Adrenal gland (tissue), 12 donors: ENCODE measurements around the gene TBX4. TPM values are rescaled to one million over a fixed set of nuclear protein-coding genes. Genes with fewer than 3 reads are reported as not detected.
A peak's percentile ranks its signal among the peaks of the same experiment; 100 is the strongest.

Experiments
- DNase-seq, 7 donors: peaks; one replicate each; pipeline ENCODE4 v3.0.0-alpha.2; 2019 to 2020
- H3K27ac ChIP-seq, 5 donors: fragments of 200-600 bp; sonication (generic) in 4 of 5; 1 replicate in 3 of 5; 2 replicates in 2 of 5; pipeline versions ENCODE4 v1.5.1 to v1.8.0; 2016 to 2020; ENCODE audit warnings: mild to moderate bottlenecking in 1 of 5
- H3K27me3 ChIP-seq: fragments of 200-600 bp; 2 replicates; pipeline ENCODE4 v1.8.0; 2021
- H3K36me3 ChIP-seq, 2 donors: fragments of 200-600 bp; replicated peaks in 1 of 2; 1 replicate in 1 of 2; 2 replicates in 1 of 2; pipeline versions ENCODE4 v1.5.1 to v1.8.0; 2018 to 2022
- H3K4me1 ChIP-seq, 2 donors: fragments of 200-600 bp; replicated peaks in 1 of 2; 1 replicate in 1 of 2; 2 replicates in 1 of 2; pipeline versions ENCODE4 v1.5.1 to v1.8.0; 2018 to 2021
- H3K4me3 ChIP-seq, 4 donors: fragments of 200-600 bp; sonication (generic) in 3 of 4; one replicate each; pipeline ENCODE4 v1.5.1; 2016 to 2018
- H3K9me3 ChIP-seq, 3 donors: fragments of 200-600 bp; sonication (generic) in 1 of 3; replicated peaks in 1 of 3; 1 replicate in 2 of 3; 2 replicates in 1 of 3; pipeline versions ENCODE4 v1.5.1 to v1.8.0; 2016 to 2021
- POLR2A ChIP-seq, 2 donors: fragments of 450-650 bp; IDR thresholded peaks; one replicate each; pipeline ENCODE4 v1.6.1; 2017; ENCODE audit warnings: antibody characterized with exemption in 2 of 2, mild to moderate bottlenecking in 2 of 2, moderate library complexity in 1 of 2
- WGBS, 4 donors: extraction: QIAGEN DNeasy Blood & Tissue Kit in 2 of 4; methylation state at CpG; one replicate each; pipeline versions ENCODE4 v1.1.5 to v1.1.7; 2013 to 2017; 5-methylcytosine and 5-hydroxymethylcytosine counted together
- intact Hi-C, 2 donors: fragments of 100-400 bp; cut with DNase I; formaldehyde crosslinking; loops; one replicate each; pipeline versions ENCODE4 v1.14.1 to v1.15.0; 2022 to 2023
- polyA plus RNA-seq, 3 donors: library from polyadenylated mRNA; stranded (reverse); fragments of 200-250 nt in 2 of 3; fragments of 350-450 nt in 1 of 3; fragmentation: Illumina TruSeq in 1 of 3; extraction: RNeasy Lipid Tissue Mini Kit (QIAGEN cat#74804) in 1 of 3; gene quantifications; one replicate each; pipeline ENCODE4 v1.2.3, GENCODE V29; 2013 to 2014
- total RNA-seq, 9 donors: library from RNA; depleted of rRNA in 4 of 9; stranded (reverse); fragments of >200 nt in 4 of 9; fragments of 120-200 nt in 1 of 9; fragmentation: NEBNext Ultra II Directional in 1 of 9; extraction: Animal tissue kit (Norgen Biotek cat#: 25700) in 1 of 9; gene quantifications; one replicate each; pipeline versions ENCODE4 v1.1.0 to v1.2.4, GENCODE V29; 2013 to 2023
- TF ChIP-seq, protein P1 (sequence below), 6 experiments: fragments of 450-650 bp in 4 of 6; fragments of 200-600 bp in 2 of 6; sonication (generic) in 1 of 6; IDR thresholded peaks; 1 replicate in 5 of 6; 2 replicates in 1 of 6; pipeline versions ENCODE4 v1.5.1 to v1.8.0; 2016 to 2021; ENCODE audit warnings: antibody characterized with exemption in 6 of 6, mild to moderate bottlenecking in 2 of 6, moderate library complexity in 1 of 6
- donor health status: healthy with polysubstance abuse.
- donor health status: Bipolar disorder and iron deficiency.
- donor health status: DM: yes; HTN: yes; CAD: no.
- donor health status: DM: no; HTN: no; CAD: no.
- donor health status: DM: no; HTN: no; CAD: no.
- donor health status: DM: yes; HTN: yes; CAD: no.

TBX4 gene
- total and polyA plus RNA-seq, 12 donors = 0.03 to 0.54 (median 0.21) TPM; not detected in 8

DNA sequence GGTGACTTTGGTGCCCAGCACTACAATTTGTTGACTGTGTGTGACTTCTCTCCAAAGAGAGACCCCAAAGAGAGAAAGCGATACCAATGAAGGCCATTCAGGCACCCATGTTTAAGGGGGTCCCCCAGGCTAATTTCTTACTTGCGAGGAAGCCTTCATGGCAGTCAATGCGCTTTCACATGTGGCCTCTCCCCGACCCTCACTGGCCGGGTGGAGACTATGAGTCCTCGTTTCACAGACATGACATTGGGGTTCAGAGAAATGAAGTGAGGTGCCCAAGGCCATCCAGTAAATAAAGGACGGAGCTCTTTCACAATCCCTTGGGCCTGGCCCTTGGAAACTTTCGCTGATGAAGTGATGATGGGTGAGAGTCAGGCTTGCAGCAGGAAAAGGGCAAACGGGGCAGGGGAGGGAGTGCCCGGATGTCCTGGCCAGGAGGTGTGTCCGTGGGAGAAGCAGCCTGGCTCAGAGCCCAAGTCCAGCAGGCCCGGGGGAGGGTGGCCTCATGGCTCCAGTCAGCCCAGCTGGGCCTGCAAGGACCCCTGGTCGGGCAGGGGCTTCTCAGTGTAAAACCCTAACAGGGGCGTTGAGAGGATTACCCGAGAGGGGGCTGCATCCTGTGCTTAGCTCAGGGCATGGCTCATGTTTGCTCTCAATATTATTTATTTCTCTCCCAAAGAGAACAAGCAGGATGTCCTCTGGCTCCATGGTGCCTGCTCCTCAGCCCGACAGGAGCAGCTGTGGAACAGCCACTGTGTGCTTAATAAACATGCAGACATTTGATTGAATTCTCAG lies 37.9 kb upstream of the TBX4 start:
- no peaks in the 10 kb centered on the region for H3K36me3 ChIP-seq

DNA sequence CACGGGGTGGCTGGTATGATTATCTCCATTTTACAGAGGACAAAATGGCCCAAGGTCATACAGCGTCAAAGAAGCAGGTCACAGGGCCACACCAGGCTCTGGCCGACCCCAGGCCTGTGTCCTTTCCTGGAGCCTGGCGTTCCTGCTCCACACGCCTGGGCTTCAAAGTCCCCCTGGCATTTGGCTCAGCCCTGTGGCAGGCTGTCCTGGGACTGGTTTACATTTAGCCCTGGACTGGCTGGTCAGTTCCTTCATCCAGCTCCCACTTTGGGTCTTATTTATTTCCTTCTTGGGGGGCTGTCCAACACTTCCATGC lies 37.3 kb upstream of the TBX4 start:
- no peaks in the 10 kb centered on the region for H3K36me3 ChIP-seq
- H3K27ac ChIP-seq = peak overlapping the region in 1 of 5 donors; percentile 43
- intact Hi-C loops = loop anchor here (5.0 to 10.0 kb wide), 2 partner anchors 140 to 422 kb away; no protein-coding TSS in a partner anchor
- H3K27me3 ChIP-seq = no peaks in the 10 kb centered on the region
- peak in 1 of 7 donors; percentile 1 for DNase-seq
- no peak for TF ChIP-seq POLR2A (IDR thresholded peaks at IDR 0.05)
- TF ChIP-seq, protein P1, sequence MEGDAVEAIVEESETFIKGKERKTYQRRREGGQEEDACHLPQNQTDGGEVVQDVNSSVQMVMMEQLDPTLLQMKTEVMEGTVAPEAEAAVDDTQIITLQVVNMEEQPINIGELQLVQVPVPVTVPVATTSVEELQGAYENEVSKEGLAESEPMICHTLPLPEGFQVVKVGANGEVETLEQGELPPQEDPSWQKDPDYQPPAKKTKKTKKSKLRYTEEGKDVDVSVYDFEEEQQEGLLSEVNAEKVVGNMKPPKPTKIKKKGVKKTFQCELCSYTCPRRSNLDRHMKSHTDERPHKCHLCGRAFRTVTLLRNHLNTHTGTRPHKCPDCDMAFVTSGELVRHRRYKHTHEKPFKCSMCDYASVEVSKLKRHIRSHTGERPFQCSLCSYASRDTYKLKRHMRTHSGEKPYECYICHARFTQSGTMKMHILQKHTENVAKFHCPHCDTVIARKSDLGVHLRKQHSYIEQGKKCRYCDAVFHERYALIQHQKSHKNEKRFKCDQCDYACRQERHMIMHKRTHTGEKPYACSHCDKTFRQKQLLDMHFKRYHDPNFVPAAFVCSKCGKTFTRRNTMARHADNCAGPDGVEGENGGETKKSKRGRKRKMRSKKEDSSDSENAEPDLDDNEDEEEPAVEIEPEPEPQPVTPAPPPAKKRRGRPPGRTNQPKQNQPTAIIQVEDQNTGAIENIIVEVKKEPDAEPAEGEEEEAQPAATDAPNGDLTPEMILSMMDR (IDR thresholded peaks at IDR 0.05) = no peak
- no peak overlapping the region for H3K4me3 ChIP-seq
- H3K9me3 ChIP-seq = no peaks in the 10 kb centered on the region
- peaks cover 0 to 38% of the 10 kb centered on the region in 2 donors for H3K4me1 ChIP-seq
- WGBS, 4 donors = 63 to 78% (median 68%) methylated on average over 4 to 5 of the region's 5 CpGs

More for the DNA sequence above, 37.9 kb upstream of the TBX4 start:
- Histone ChIP-seq H3K27me3 (no peaks in the 10 kb centered on the region), H3K27ac (peak overlapping the region in 1 of 5 donors; percentile 43), H3K9me3 (no peaks in the 10 kb centered on the region), H3K4me3 (no peak overlapping the region), H3K4me1 (peaks cover 0 to 41% of the 10 kb centered on the region in 2 donors)
- WGBS, 4 donors = 51 to 69% (median 56%) methylated on average over 12 to 16 of the region's 16 CpGs
- peak in 6 of 7 donors; percentile 37 to 71 (median 52) for DNase-seq
- TF ChIP-seq, protein P1 (IDR thresholded peaks at IDR 0.05) = no peak
- TF ChIP-seq POLR2A (IDR thresholded peaks at IDR 0.05) = no peak
- intact Hi-C loops = loop anchor here in 1 of 2 donors (10.0 kb wide), 1 partner anchor 140 kb away; no protein-coding TSS in a partner anchor

DNA sequence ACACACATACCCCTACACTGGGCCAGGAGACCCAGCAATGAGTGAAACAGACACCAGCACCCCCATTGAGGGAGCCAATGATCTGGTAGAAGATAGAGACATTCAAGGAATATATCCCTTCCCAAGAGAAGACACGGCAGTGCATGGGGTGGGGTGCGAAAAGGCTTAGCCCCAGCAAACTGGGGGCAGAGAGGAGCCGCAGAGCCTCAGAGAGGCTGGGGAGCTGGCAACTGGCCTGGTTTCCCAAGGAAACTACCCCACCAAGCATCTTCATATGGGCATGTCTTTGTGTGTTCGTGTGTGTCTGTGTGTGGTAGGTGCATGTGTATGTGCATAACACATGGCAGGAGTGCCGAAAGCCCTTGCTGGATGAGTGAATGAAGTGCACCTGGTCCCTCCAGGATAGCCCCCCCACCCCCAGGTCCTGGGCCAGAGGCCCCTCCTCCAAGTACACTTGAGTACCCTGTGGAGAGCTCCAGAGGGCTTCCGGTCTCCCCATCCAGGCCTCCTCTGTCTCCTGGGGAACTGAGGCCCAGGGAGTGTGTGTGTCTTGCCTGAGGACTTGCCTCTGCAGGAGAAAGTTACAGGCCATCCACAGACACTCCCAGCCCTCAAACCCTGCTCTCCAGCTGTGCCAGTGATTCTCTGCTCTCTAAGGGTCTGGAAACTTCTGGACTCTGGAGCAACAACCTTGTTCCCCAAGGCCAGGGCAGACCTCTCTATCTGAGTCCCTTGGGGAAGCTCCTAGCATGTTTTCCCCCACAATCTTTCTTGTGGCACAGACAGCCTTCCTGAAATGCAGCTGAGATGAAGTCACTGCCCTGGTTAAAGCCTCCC lies 36.6 kb upstream of the TBX4 start:
- no peak for TF ChIP-seq POLR2A (IDR thresholded peaks at IDR 0.05)
- TF ChIP-seq, protein P1 (IDR thresholded peaks at IDR 0.05) = no peak
- Histone ChIP-seq H3K4me3 (no peak overlapping the region), H3K36me3 (no peaks in the 10 kb centered on the region), H3K4me1 (peaks cover 0 to 33% of the 10 kb centered on the region in 2 donors), H3K9me3 (no peaks in the 10 kb centered on the region), H3K27me3 (no peaks in the 10 kb centered on the region), H3K27ac (peak overlapping the region in 2 of 5 donors; percentile 65)
- intact Hi-C loops = loop anchor here (2.0 to 10.0 kb wide), 3 partner anchors 135 to 422 kb away; no protein-coding TSS in a partner anchor
- peak in 2 of 7 donors; percentile 22 to 51 for DNase-seq
- 80 to 99% (median 97%) methylated on average over 1 to 6 of the region's 6 CpGs for WGBS, 4 donors

DNA sequence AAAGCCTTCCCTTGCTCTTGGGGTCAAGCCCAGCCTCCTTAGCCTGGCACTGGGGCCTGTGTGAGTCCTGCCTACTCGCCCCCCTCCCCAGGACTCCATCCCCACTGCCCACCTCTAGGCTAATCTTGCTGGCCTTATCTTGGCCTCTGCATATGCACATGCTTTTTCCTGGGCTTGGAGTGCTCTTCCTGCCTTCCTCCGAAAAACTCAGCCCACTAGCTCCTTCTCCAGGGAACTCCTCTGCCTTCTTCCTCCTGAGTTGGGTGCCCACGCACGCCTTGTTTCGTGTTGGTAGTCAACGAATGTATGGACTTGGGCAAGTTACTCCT lies 36.0 kb upstream of the TBX4 start:
- peaks cover 2% of the 10 kb centered on the region for H3K27me3 ChIP-seq
- 83 to 95% (median 87%) methylated on average over 6 of the region's 6 CpGs for WGBS, 4 donors
- H3K4me1 ChIP-seq = peaks cover 0 to 27% of the 10 kb centered on the region in 2 donors
- H3K27ac ChIP-seq = peak overlapping the region in 2 of 5 donors; percentile 65
- DNase-seq = peak in 1 of 7 donors; percentile 20
- TF ChIP-seq, protein P1 (IDR thresholded peaks at IDR 0.05) = no peak
- TF ChIP-seq POLR2A (IDR thresholded peaks at IDR 0.05) = no peak
- H3K36me3 ChIP-seq = no peaks in the 10 kb centered on the region
- no peaks in the 10 kb centered on the region for H3K9me3 ChIP-seq
- intact Hi-C loops = loop anchor here (2.0 to 10.0 kb wide), 3 partner anchors 135 to 421 kb away; no protein-coding TSS in a partner anchor
- H3K4me3 ChIP-seq = no peak overlapping the region
